SK-N-MC (cell line): Measurements from ENCODE around the gene PLPPR5.

ENCODE experiments used
- EZH2 ChIP-seq: fragments of 200-600 bp; sonication (generic); IDR thresholded peaks from one replicate; pipeline ENCODE4 v1.6.1; 2017; ENCODE audit warnings: antibody characterized with exemption
- FOXP2 ChIP-seq: optimal IDR thresholded peaks from 2 replicates; pipeline ENCODE3; 2011; ENCODE audit warnings: mild to moderate bottlenecking, moderate library complexity; ENCODE audit not compliant: insufficient read depth; ENCODE audit errors: extremely low read length, control extremely low read depth
- POLR2AphosphoS5 ChIP-seq: IDR thresholded peaks from 2 replicates; pipeline ENCODE4 v1.6.1; 2012; ENCODE audit warnings: mild to moderate bottlenecking, low read depth, low read length, borderline replicate concordance

- TF ChIP-seq EZH2 (no peak), POLR2AphosphoS5 (no peak), FOXP2 (no peak)
Measured at GRCh38 chr1:98979463-98979862, 25.2 kb downstream of the PLPPR5 start.
